GM12878 (cell line): ENCODE data around the gene MYPN.

ENCODE experiments used
- CBX5 ChIP-seq: sonication (generic); IDR thresholded peaks from 2 replicates; pipeline ENCODE4 v1.6.1; 2016; ENCODE audit warnings: low read depth, moderate library complexity, mild to moderate bottlenecking, inconsistent platforms
- EP300 ChIP-seq, 2 experiments: fragments of 150-350 bp in 1 of 2; IDR thresholded peaks; 2 replicates each; pipeline ENCODE4 v1.6.1; 2011 to 2012; ENCODE audit warnings: low read depth in 2 of 2, low read length in 2 of 2, borderline replicate concordance in 1 of 2, improper control_type of control experiment in 1 of 2, inconsistent platforms in 1 of 2; ENCODE audit not compliant: control insufficient read depth in 1 of 2
- JUNB ChIP-seq: IDR thresholded peaks from 2 replicates; pipeline ENCODE4 v1.6.1; 2016; ENCODE audit warnings: antibody characterized with exemption, mild to moderate bottlenecking
- NRF1 ChIP-seq: conservative IDR thresholded peaks from 2 replicates; pipeline ENCODE4 v1.6.1; 2011; ENCODE audit warnings: mild to moderate bottlenecking, low read depth, low read length, improper control_type of control experiment
- POLR2A ChIP-seq: IDR thresholded peaks from 2 replicates; pipeline ENCODE4 v1.6.1; 2011; ENCODE audit warnings: low read depth, mild to moderate bottlenecking, low read length
- POLR2AphosphoS5 ChIP-seq: IDR thresholded peaks from 2 replicates; pipeline ENCODE4 v1.6.1; 2011; ENCODE audit warnings: mild to moderate bottlenecking, low read length, inconsistent platforms
- SRF ChIP-seq, 2 experiments: IDR thresholded peaks; 2 replicates each; pipeline ENCODE4 v1.6.1; 2011; ENCODE audit warnings: low read depth in 2 of 2, low read length in 2 of 2, mild to moderate bottlenecking in 1 of 2, moderate library complexity in 1 of 2
- SUZ12 ChIP-seq: fragments of 200-600 bp; sonication (generic); IDR thresholded peaks from one replicate; pipeline ENCODE4 v1.6.1; 2018; ENCODE audit warnings: antibody characterized with exemption, mild to moderate bottlenecking; ENCODE audit not compliant: unreplicated experiment
- TAF1 ChIP-seq: IDR thresholded peaks from 2 replicates; pipeline ENCODE4 v1.6.1; 2011; ENCODE audit warnings: mild to moderate bottlenecking, low read depth, low read length, borderline replicate concordance
- ZNF207 ChIP-seq: fragments of 450-650 bp; IDR thresholded peaks from 2 replicates; pipeline ENCODE4 v1.6.1; 2014; ENCODE audit warnings: antibody characterized with exemption, mild to moderate bottlenecking, borderline replicate concordance
- ZNF384 ChIP-seq: IDR thresholded peaks from 2 replicates; pipeline ENCODE4 v1.6.1; 2012; ENCODE audit warnings: low read depth, mild to moderate bottlenecking, low read length, improper control_type of control experiment, borderline replicate concordance
- ZNF687 ChIP-seq: fragments of 450-650 bp; IDR thresholded peaks from 2 replicates; pipeline ENCODE4 v1.6.1; 2017; ENCODE audit warnings: mild to moderate bottlenecking, moderate library complexity
- TF ChIP-seq, protein P1 (sequence below), 3 experiments: IDR thresholded peaks in 2 of 3; conservative IDR thresholded peaks in 1 of 3; 2 replicates each; pipeline ENCODE4 v1.5.1; 2011; ENCODE audit warnings: low read depth in 3 of 3, low read length in 3 of 3, mild to moderate bottlenecking in 3 of 3, control low read depth in 2 of 3, moderate library complexity in 2 of 3, inconsistent platforms in 1 of 3, mixed read lengths in 1 of 3; ENCODE audit not compliant: control insufficient read depth in 2 of 3, insufficient read depth in 1 of 3; ENCODE audit errors: extremely low read depth in 1 of 3
- TF ChIP-seq, protein P2 (sequence below): fragments of 450-650 bp; IDR thresholded peaks from 2 replicates; pipeline ENCODE4 v1.6.1; 2017; ENCODE audit warnings: mild to moderate bottlenecking, low read depth, inconsistent platforms; ENCODE audit not compliant: poor library complexity, severe bottlenecking

- TF ChIP-seq ZNF687 (no peak), NRF1 (no peak), POLR2AphosphoS5 (no peak), CBX5 (no peak), JUNB (no peak), ZNF384 (no peak), POLR2A (no peak), TAF1 (no peak), ZNF207 (no peak), SUZ12 (no peak), SRF (IDR thresholded peaks at IDR 0.05; ENCODE audit: low read depth in 2 of 2, low read length in 2 of 2) (no peak), EP300 (IDR thresholded peaks at IDR 0.05; ENCODE audit: borderline replicate concordance in 1 of 2, control insufficient read depth in 1 of 2, low read depth in 2 of 2, low read length in 2 of 2) (no peak)
- TF ChIP-seq, protein P1, sequence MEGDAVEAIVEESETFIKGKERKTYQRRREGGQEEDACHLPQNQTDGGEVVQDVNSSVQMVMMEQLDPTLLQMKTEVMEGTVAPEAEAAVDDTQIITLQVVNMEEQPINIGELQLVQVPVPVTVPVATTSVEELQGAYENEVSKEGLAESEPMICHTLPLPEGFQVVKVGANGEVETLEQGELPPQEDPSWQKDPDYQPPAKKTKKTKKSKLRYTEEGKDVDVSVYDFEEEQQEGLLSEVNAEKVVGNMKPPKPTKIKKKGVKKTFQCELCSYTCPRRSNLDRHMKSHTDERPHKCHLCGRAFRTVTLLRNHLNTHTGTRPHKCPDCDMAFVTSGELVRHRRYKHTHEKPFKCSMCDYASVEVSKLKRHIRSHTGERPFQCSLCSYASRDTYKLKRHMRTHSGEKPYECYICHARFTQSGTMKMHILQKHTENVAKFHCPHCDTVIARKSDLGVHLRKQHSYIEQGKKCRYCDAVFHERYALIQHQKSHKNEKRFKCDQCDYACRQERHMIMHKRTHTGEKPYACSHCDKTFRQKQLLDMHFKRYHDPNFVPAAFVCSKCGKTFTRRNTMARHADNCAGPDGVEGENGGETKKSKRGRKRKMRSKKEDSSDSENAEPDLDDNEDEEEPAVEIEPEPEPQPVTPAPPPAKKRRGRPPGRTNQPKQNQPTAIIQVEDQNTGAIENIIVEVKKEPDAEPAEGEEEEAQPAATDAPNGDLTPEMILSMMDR (IDR thresholded peaks at IDR 0.05 in 2 of 3, conservative IDR thresholded peaks at IDR 0.05 in 1 of 3; ENCODE audit: control insufficient read depth in 2 of 3, extremely low read depth in 1 of 3, insufficient read depth in 1 of 3, low read depth in 3 of 3, low read length in 3 of 3), result no peak
- TF ChIP-seq, protein P2, sequence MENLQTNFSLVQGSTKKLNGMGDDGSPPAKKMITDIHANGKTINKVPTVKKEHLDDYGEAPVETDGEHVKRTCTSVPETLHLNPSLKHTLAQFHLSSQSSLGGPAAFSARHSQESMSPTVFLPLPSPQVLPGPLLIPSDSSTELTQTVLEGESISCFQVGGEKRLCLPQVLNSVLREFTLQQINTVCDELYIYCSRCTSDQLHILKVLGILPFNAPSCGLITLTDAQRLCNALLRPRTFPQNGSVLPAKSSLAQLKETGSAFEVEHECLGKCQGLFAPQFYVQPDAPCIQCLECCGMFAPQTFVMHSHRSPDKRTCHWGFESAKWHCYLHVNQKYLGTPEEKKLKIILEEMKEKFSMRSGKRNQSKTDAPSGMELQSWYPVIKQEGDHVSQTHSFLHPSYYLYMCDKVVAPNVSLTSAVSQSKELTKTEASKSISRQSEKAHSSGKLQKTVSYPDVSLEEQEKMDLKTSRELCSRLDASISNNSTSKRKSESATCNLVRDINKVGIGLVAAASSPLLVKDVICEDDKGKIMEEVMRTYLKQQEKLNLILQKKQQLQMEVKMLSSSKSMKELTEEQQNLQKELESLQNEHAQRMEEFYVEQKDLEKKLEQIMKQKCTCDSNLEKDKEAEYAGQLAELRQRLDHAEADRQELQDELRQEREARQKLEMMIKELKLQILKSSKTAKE, result no peak
These were observed 121.0 kb downstream of the MYPN start for GRCh38 chr10:68230268-68230667.
